ENCODE data around the gene OR10K2. TPM values are rescaled to one million over a fixed set of nuclear protein-coding genes. Genes with fewer than 3 reads are reported as not detected.

Gene OR10K2
- total RNA-seq (not detected), polyA plus RNA-seq (not detected)

- Histone ChIP-seq H3K4me1 (ENCODE audit: control insufficient read depth in 4 of 4, insufficient read depth in 4 of 4, low read length in 3 of 4) (no peaks in the 10 kb centered on the region), H3K9me3 (ENCODE audit: control insufficient read depth in 4 of 4, low read length in 3 of 4) (no peaks in the 10 kb centered on the region), H3K9ac (ENCODE audit: low read depth in 1 of 2, low read length in 2 of 2) (no peak within 1 kb of the TSS), H3K4me3 (ENCODE audit: low read depth in 1 of 3, low read length in 3 of 3) (no peak within 1 kb of the TSS), H3K36me3 (ENCODE audit: control insufficient read depth in 4 of 4, insufficient read depth in 3 of 4, low read depth in 1 of 4, low read length in 3 of 4) (no peaks in the 10 kb centered on the region), H3K27me3 (ENCODE audit: control insufficient read depth in 4 of 4, insufficient read depth in 4 of 4, low read length in 3 of 4) (peaks cover 0 to 3% (median 0%) of the 10 kb centered on the region in 4 donors), H3K27ac (ENCODE audit: low read depth in 1 of 2, low read length in 2 of 2) (no peak within 1 kb of the TSS)
- DNase-seq (ENCODE audit: low spot score): no peak
- TF ChIP-seq ZBTB33 (IDR thresholded peaks at IDR 0.05) (no peak), GABPA (IDR thresholded peaks at IDR 0.05 in 1 of 2, conservative IDR thresholded peaks at IDR 0.05 in 1 of 2) (no peak), FOXA1 (IDR thresholded peaks at IDR 0.05) (no peak), CTCF (IDR thresholded peaks at IDR 0.05; ENCODE audit: low read depth, low read length, missing input control) (no peak)
- 81% methylated on average over 1 of the region's 1 CpG for WGBS
Observed at GRCh38 chr1:158426137-158426536, at the start of gene OR10K2. TSS of gene OR10K2 (minus strand) at chr1:158426237. CDS start at chr1:158420866, 5,371 bp downstream.

- Histone ChIP-seq H3K27me3 (ENCODE audit: control insufficient read depth in 4 of 4, insufficient read depth in 4 of 4, low read length in 3 of 4) (no peaks in the 10 kb centered on the region), H3K27ac (ENCODE audit: low read depth in 1 of 2, low read length in 2 of 2) (no peak within 1 kb of the TSS), H3K4me1 (ENCODE audit: control insufficient read depth in 4 of 4, insufficient read depth in 4 of 4, low read length in 3 of 4) (no peaks in the 10 kb centered on the region), H3K4me3 (ENCODE audit: low read depth in 1 of 3, low read length in 3 of 3) (no peak within 1 kb of the TSS), H3K9ac (ENCODE audit: low read depth in 1 of 2, low read length in 2 of 2) (no peak within 1 kb of the TSS), H3K36me3 (ENCODE audit: control insufficient read depth in 4 of 4, insufficient read depth in 3 of 4, low read depth in 1 of 4, low read length in 3 of 4) (no peaks in the 10 kb centered on the region), H3K9me3 (ENCODE audit: control insufficient read depth in 4 of 4, low read length in 3 of 4) (no peaks in the 10 kb centered on the region)
- no peak for TF ChIP-seq FOXA1 (IDR thresholded peaks at IDR 0.05)
- no peak for TF ChIP-seq YY1 (IDR thresholded peaks at IDR 0.05)
- TF ChIP-seq RXRA (IDR thresholded peaks at IDR 0.05): no peak
- TF ChIP-seq EGR1 (IDR thresholded peaks at IDR 0.05; ENCODE audit: low read depth in 2 of 2): no peak
- no peak for TF ChIP-seq SP1 (IDR thresholded peaks at IDR 0.05)
- TF ChIP-seq CTCF (IDR thresholded peaks at IDR 0.05; ENCODE audit: low read depth, low read length, missing input control): no peak
- no peak for TF ChIP-seq TAF1 (conservative IDR thresholded peaks at IDR 0.05)
- no peak for TF ChIP-seq JUND (IDR thresholded peaks at IDR 0.05)
- no peak for TF ChIP-seq HNF4G (IDR thresholded peaks at IDR 0.05)
- TF ChIP-seq ZBTB33 (IDR thresholded peaks at IDR 0.05): no peak
- no peak for TF ChIP-seq REST (IDR thresholded peaks at IDR 0.05)
- no peak for TF ChIP-seq ATF3 (IDR thresholded peaks at IDR 0.05)
- TF ChIP-seq GABPA (IDR thresholded peaks at IDR 0.05 in 1 of 2, conservative IDR thresholded peaks at IDR 0.05 in 1 of 2): no peak
- no peak for TF ChIP-seq NR2F2 (IDR thresholded peaks at IDR 0.05)
- TF ChIP-seq FOXA2 (IDR thresholded peaks at IDR 0.05): no peak
- TF ChIP-seq MAX (IDR thresholded peaks at IDR 0.05): no peak
- DNase-seq (ENCODE audit: low spot score): no peak
Observed at GRCh38 chr1:158471920-158472319, 45.9 kb upstream of the OR10K2 start, which contains the start of gene OR10R2. TSS of gene OR10R2 (plus strand) at chr1:158472220. CDS start at chr1:158472326, 106 bp downstream.
